Mesothelial cell of epicardium (in vitro differentiated cells): ENCODE results near the gene SLC25A1. TPM values are rescaled to one million over a fixed set of nuclear protein-coding genes. Genes with fewer than 3 reads are reported as not detected.

Experiments
- DNase-seq, 2 experiments: peaks; one replicate each; pipeline ENCODE4 v3.0.0; 2021; ENCODE audit warnings: low spot score in 2 of 2; ENCODE audit not compliant: unreplicated experiment in 2 of 2
- H3K27ac Mint-ChIP-seq: 2 replicates; pipeline ENCODE4 v1.8.0; 2021; ENCODE audit warnings: mixed read lengths
- H3K27me3 Mint-ChIP-seq: 2 replicates; pipeline ENCODE4 v1.8.0; 2021; ENCODE audit warnings: low read depth, mixed read lengths
- H3K36me3 Mint-ChIP-seq: 2 replicates; pipeline ENCODE4 v1.8.0; 2021; ENCODE audit warnings: mixed read lengths
- H3K4me1 Mint-ChIP-seq: 2 replicates; pipeline ENCODE4 v1.8.0; 2021; ENCODE audit warnings: mixed read lengths
- H3K4me3 Mint-ChIP-seq: 2 replicates; pipeline ENCODE4 v1.8.0; 2021; ENCODE audit warnings: mild to moderate bottlenecking, moderate library complexity, mixed read lengths
- H3K9me3 Mint-ChIP-seq: 2 replicates; pipeline ENCODE4 v1.8.0; 2021; ENCODE audit warnings: mixed read lengths
- CTCF ChIP-seq: fragments of 200-600 bp; sonication (generic); IDR thresholded peaks from one replicate; pipeline ENCODE4 v1.5.0; 2021; ENCODE audit warnings: antibody characterized with exemption; ENCODE audit not compliant: unreplicated experiment
- total RNA-seq: library from RNA; stranded (reverse); gene quantifications from 3 replicates; pipeline ENCODE4 v1.2.1, GENCODE V29; 2021

SLC25A1 gene
- total RNA-seq, 1 donor from 2014 or later, result 73.6 TPM

DNA sequence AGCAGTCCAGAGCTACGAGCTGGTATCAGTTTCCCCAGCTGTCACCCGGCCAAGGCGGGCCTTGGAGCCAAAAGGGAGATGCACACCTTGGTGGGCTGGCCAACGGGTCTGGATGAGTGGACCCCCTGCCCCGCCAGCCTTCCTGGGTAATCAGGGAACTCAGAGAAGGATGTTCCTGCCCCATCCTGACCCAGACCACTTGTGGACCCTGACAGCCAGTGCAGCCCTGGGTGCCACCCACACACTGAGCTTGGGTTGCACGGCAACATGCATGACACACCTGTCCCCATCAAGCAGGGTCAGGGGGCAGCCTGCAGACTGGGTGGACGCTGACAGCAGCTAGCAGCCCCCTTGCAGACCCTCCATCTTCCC lies 8.6 kb downstream of the SLC25A1 start:
- no peaks in the 10 kb centered on the region for H3K36me3 Mint-ChIP-seq
- H3K27ac Mint-ChIP-seq, result no peak overlapping the region
- H3K27me3 Mint-ChIP-seq, result peaks cover 54% of the 10 kb centered on the region
- peak overlapping the region; percentile 94 for H3K4me3 Mint-ChIP-seq
- no peaks in the 10 kb centered on the region for H3K9me3 Mint-ChIP-seq
- peak in 1 of 2 experiments; percentile 10 for DNase-seq
- TF ChIP-seq CTCF, result no peak
- H3K4me1 Mint-ChIP-seq, result peaks cover 31% of the 10 kb centered on the region

GRCh38 chr22:19169002-19169946 lies 9.3 kb downstream of the SLC25A1 start:
- peak in 1 of 2 experiments; percentile 12 for DNase-seq
- peaks cover 31% of the 10 kb centered on the region for H3K4me1 Mint-ChIP-seq
- H3K27ac Mint-ChIP-seq, result no peak overlapping the region
- TF ChIP-seq CTCF, result no peak
- H3K36me3 Mint-ChIP-seq, result no peaks in the 10 kb centered on the region
- H3K27me3 Mint-ChIP-seq, result peaks cover 60% of the 10 kb centered on the region
- H3K4me3 Mint-ChIP-seq, result peak overlapping the region; percentile 49
- no peaks in the 10 kb centered on the region for H3K9me3 Mint-ChIP-seq

GRCh38 chr22:19168088-19168890 lies 10.2 kb downstream of the SLC25A1 start:
- DNase-seq, result no peak
- Mint-ChIP-seq H3K27me3 (peaks cover 62% of the 10 kb centered on the region), H3K36me3 (no peaks in the 10 kb centered on the region), H3K4me3 (no peak overlapping the region), H3K27ac (no peak overlapping the region), H3K4me1 (peaks cover 27% of the 10 kb centered on the region), H3K9me3 (no peaks in the 10 kb centered on the region)
- TF ChIP-seq CTCF, result no peak

GRCh38 chr22:19167106-19167869 lies 11.2 kb downstream of the SLC25A1 start:
- no peak for DNase-seq
- H3K27me3 Mint-ChIP-seq, result peaks cover 67% of the 10 kb centered on the region
- H3K4me3 Mint-ChIP-seq, result no peak overlapping the region
- H3K9me3 Mint-ChIP-seq, result no peaks in the 10 kb centered on the region
- H3K27ac Mint-ChIP-seq, result no peak overlapping the region
- H3K4me1 Mint-ChIP-seq, result peaks cover 17% of the 10 kb centered on the region
- no peak for TF ChIP-seq CTCF
- H3K36me3 Mint-ChIP-seq, result no peaks in the 10 kb centered on the region

DNA sequence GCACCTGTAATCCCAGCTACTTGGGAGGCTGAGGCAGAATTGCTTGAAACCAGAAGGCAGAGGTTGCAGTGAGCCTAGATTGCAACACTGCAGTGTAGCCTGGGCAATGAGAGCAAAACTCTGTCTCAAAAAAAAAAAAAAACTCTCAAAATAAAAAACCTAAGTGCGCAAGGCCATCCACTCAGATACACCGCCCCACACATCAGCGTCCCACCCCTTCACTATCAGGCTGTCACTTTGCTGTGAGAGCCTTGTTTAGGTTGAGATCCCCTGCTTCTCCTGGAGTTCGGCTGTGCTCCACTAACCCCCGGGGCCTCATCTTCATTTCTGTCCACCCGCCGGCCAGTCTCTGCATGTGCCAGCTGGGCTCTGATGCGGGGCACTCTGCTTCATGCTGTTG lies 12.1 kb downstream of the SLC25A1 start:
- no peak for DNase-seq
- H3K9me3 Mint-ChIP-seq, result no peaks in the 10 kb centered on the region
- H3K4me1 Mint-ChIP-seq, result peaks cover 13% of the 10 kb centered on the region
- H3K27ac Mint-ChIP-seq, result no peak overlapping the region
- H3K4me3 Mint-ChIP-seq, result no peak overlapping the region
- TF ChIP-seq CTCF, result no peak
- peaks cover 73% of the 10 kb centered on the region for H3K27me3 Mint-ChIP-seq
- no peaks in the 10 kb centered on the region for H3K36me3 Mint-ChIP-seq
